ENCODE measurements around the gene C3orf33.

The C3orf33 gene

GRCh38 chr3:155782390-155782953, 23.6 kb downstream of the C3orf33 start:
- DNase-seq: no peak

GRCh38 chr3:155780291-155780690, 25.8 kb downstream of the C3orf33 start:
- no peak for DNase-seq

DNA sequence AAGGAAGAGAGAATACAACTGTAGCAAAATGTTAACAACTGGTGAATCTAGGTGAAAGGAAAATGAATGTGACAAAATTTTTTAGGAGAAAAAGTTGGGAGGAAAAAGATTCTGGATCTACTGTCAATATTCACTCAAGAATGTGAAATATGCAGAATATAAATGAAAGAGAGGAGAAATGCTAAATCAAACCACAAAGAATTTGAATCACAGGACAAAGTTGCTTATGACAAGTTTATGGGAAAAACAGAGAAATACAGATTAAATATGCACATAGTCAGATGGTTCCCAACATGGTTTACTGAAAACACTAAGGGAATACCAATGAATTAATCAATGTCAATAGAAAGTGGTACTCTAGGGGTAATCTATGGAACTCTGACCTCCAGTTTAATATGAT, 27.6 kb downstream of the C3orf33 start:
- DNase-seq: no peak

DNA sequence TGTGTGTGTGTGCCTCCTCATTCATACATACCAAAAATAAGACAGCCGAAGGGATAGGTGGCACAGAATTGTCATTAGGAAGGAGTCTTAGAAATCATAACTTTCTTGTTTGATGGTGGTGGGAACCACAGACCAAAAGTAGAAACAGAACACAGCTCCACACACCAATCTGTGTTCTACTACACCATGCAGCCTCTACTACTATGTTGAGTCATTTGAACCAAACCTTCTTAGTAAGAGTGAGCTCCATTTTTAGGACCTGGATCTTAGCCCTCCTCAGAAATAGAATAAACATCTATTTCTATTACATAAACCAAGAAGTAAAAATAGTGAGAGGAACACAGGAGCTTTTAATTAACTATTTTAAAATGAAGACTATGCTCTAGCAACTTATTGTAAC, 33.3 kb downstream of the C3orf33 start:
- DNase-seq: no peak

DNA sequence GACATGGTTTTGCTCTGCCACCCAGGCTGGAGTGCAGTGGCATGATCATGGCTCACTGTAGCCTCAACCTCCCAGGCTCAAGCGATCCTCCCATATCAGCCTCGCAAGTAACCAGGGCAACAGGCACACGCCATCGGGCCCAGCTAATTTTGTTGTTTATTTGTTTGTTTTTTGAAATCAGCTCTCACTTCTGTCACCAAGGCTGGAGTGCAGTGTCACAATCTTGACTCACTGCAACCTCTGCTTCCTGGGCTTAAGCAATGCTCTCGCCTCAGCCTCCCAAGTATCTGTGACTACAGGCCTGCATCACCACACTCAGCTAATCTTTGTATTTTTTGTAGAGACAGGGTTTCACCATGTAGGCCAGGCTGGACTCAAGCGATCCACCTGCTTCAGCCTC, 35.0 kb downstream of the C3orf33 start:
- DNase-seq: no peak

GRCh38 chr3:155766206-155766605, 39.9 kb downstream of the C3orf33 start:
- no peak for DNase-seq

DNA sequence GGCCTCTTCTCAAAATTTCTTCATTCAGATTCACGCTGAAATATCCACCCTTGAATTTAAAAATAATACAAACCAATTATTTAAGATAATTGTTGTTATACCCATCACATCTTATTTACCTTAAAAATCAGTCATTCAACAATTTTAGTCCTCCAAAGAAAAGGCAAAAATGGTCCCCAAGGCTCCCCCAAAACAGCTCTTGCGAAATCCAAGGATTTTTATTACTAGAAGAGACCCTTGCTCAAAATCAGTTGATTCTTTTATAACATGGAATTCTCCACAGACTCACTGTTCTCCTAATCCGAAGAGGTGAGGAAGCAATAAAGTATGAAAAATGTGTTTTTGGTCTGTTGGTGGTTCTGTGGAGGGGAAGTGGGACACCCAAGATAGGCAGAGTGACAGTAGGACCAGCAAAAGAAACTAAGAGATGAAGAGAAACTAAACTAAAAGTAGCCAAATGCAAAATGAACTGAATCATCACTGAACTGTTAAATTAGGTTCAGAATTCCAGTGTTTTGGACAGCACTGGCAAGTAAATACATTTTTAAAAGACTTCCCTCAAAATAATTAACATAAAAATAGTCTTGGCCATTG, 42.1 kb downstream of the C3orf33 start:
- DNase-seq: no peak

GRCh38 chr3:155760653-155761052, 45.4 kb downstream of the C3orf33 start:
- DNase-seq: no peak

DNA sequence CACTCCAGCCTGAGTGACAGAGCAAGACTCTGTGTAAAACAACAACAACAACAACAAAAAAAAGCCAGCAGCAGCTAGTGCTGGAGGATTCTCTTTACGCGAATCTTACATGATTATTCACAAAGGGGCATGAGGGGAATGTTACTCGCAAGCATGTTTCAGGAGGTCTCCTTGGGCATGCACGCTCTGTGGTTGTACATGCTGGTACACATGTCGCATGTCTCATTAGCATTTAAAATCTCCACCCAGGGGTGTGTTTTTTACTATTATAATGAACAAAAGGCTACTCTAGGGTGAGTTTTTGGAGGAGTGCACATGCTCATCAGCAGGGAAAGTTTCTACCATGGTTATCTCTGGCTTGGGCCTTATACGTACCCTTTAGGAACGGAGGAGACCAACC, 48.5 kb downstream of the C3orf33 start:
- DNase-seq: no peak

DNA sequence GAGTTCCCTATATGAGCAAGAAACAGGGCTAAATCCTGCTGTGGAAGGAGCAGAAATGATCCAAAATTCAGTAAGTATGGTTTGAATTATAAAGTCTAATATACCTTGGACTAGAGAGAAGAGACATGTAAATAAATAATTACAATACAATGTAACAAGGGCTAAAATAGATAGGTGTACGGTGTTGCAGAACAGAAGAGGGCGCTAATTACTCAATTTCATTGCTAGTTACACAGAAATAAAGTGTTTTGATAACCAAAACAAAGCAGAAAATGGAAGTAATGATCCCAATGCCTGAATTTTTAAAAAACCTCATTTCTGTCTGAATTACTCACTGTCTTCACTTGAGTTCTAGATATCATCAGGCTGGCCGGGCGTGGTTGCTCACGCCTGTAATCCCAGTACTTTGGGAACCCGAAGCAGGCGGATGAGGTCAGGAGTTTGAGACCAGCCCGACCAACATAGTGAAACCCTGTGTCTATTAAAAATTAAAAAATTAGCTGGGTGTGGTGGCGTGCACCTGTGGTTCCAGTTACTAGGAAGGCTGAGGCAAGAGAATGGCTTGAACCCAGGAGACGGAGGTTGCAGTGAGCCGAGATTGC, 52.9 kb downstream of the C3orf33 start:
- DNase-seq: no peak

- DNase-seq: no peak
These were observed 57.3 kb downstream of the C3orf33 start for GRCh38 chr3:155748611-155749365.

DNA sequence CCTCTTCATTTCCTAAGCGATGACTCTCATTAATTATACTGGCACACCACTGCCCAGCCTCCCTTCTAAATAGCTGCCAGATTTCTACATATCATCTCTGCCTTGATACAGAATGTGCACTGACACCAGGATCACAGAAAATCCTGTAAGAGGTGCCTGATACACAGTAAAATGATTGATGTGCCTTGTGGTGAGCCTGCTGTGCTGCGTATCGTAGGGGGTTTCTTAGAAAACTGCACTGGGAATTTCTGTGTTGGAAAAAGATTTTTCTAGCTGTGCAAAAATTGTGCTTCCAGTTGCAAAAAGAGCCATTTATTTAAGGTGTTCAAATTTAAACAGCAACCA, 58.2 kb downstream of the C3orf33 start:
- no peak for DNase-seq

GRCh38 chr3:155747286-155747945, 58.7 kb downstream of the C3orf33 start:
- no peak for DNase-seq

- no peak for DNase-seq
These were observed 59.4 kb downstream of the C3orf33 start for GRCh38 chr3:155746703-155747102.

DNA sequence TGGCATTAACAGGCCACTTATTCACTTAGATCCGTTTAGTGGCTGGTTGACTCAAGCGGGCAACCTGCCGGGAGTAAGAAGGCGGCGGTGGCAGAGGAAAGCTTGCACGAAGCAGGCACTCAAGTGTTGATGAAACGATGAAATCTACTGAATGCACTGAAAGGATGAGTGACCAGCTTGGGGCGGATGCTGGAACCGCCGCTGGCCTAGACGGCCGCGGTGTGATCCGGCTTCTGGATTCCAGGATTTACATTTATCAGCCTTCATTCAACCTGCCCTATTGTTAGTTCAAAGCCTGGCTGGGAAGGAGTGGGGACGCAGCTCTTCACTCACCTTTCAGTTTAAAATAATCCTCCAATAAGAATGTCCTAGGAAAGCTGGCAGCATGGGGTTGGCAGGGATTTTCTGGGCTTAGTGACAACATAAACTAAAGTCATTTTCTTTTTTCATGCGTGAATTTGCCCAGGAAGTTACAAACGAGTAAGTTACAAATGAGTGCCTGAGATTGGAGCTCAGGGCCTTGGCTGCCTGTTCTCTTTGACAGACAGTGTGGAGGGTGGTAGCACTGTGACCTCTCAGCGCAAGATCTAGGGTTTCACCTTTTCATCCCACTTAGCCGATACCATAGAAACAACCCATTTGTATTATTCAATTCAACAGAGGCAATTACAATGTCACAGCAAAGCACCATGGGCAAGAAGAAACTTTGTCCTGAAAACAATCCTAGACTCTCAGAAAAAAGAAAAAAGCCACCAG, 60.1 kb downstream of the C3orf33 start:
- no peak for DNase-seq

DNA sequence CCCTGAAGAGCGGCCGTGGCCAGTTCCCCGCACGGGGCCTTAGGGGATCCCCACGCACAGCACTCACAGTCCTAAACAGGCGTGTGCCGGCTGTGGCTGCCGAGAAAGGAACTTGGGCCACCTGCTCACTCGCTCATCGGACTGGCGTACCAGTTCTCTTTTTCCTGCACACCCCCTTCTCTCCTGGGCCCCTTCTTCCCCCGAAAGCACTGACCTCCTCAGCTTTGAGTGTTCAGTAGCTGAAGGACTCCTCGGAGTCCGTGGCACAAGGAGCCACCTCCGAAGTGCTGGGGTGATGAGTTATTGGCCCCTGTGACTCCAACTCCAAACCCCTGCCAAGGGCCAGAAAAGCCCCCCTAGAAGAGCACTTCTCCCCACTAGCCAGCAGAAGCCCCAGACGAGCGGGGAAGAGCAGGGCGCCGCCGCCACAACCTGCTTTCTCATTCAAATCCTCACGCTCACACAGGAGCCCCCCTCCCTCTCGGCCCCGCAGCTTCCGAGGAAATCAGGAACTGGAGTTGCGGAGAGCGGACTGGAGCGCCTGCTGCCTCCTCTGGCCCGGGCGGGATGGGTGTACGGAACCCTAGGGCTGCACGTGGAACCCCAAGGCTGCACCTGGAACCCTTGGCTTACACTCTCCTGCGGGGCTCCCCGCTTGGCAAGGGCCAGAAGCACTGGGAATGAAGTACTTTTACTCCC, 61.3 kb downstream of the C3orf33 start, which contains the start of gene PLCH1:
PLCH1 (minus strand) TSS at position 446 of the 699 bp plus-strand sequence. CDS start 40,847 bp downstream, outside the sequence.
- DNase-seq: peak; percentile 59

- peak; percentile 62 for DNase-seq
These were observed 62.0 kb downstream of the C3orf33 start for GRCh38 chr3:155744010-155744625.

DNA sequence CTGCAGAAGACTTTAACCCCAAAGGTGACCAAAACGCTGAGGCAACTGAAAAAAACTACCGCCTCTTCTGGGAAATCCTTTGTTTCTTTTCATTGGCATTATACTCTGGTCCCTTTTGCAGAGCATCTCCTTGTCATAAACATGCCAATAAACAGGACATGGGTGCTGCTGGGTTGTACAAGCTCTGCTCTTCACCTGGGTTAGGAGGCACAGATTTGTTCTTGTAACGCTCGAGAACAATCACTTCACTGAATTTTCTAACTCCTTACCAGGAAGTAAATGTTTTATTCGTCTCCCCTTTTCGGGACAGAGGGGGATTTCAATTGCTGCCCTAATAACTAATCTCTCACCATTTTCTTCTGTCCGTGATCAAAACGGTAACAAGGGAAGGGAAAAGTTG, 62.5 kb downstream of the C3orf33 start:
- no peak for DNase-seq

- no peak for DNase-seq
These were observed 63.6 kb downstream of the C3orf33 start for GRCh38 chr3:155742349-155742965.

GRCh38 chr3:155741603-155742002, 64.5 kb downstream of the C3orf33 start:
- DNase-seq: no peak

DNA sequence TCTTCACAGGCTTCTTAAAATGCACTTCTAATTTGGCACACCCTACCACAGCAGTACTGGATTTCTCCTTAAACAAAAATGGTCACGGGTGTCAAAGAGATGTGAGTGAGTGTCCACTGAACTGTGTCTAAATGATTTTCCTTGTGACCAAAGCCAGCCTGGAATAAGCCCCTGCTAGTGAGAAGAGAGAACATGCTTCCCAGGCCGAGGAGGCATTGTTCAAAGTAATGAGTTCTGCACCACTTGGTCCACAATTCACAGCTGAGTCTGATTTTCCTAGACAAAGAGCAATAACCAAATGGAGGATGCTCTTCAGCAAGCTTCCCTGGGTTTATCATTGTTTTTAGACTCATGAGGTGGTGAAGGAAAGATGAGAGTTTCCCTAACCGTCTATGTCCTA, 65.0 kb downstream of the C3orf33 start:
- no peak for DNase-seq
